Measurements from ENCODE around the gene QSER1.

GRCh38 chr11:32851251-32851650 is 41.4 kb upstream of the QSER1 start:
- TF ChIP-seq CTCF (IDR thresholded peaks at IDR 0.05; ENCODE audit: insufficient read depth, low read length, poor library complexity, severe bottlenecking) (no peak), EZH2phosphoT487 (conservative IDR thresholded peaks at IDR 0.05; ENCODE audit: low read length) (no peak)

Data from SU-DHL-6 (cell line).